ENCODE data around the gene PBXIP1.

DNA sequence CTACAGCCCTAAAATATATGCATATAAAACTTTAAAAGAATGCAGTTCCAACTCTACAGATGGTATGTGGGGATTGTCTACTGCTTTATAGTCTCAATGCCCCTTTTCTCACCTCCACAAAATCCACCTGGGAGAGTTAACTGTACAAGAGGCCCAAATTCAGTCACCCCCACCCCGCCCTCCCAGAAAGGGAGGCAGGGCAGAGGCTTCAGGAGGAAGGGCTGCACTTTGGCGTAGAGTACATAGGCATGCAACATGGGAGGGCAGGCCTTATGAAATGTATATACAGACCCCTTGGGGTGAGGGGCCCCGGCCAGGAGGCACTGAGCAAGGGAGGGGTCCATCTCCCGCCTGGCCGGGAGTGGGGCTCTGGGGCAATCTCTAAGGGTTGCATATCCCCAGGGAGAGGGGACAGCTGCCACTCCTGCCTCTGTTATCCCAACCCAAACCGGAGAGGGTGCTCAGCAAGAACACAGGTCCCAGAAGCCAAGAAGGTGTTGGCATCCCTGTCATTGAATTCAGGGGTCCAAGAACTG, 7.0 kb upstream of the PBXIP1 start:
- TF ChIP-seq, protein P1, sequence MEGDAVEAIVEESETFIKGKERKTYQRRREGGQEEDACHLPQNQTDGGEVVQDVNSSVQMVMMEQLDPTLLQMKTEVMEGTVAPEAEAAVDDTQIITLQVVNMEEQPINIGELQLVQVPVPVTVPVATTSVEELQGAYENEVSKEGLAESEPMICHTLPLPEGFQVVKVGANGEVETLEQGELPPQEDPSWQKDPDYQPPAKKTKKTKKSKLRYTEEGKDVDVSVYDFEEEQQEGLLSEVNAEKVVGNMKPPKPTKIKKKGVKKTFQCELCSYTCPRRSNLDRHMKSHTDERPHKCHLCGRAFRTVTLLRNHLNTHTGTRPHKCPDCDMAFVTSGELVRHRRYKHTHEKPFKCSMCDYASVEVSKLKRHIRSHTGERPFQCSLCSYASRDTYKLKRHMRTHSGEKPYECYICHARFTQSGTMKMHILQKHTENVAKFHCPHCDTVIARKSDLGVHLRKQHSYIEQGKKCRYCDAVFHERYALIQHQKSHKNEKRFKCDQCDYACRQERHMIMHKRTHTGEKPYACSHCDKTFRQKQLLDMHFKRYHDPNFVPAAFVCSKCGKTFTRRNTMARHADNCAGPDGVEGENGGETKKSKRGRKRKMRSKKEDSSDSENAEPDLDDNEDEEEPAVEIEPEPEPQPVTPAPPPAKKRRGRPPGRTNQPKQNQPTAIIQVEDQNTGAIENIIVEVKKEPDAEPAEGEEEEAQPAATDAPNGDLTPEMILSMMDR (IDR thresholded peaks at IDR 0.05) = no peak
- no peak for TF ChIP-seq POLR2A (IDR thresholded peaks at IDR 0.05)
